ENCODE measurements around the gene TRAPPC2L. TPM values are rescaled to one million over a fixed set of nuclear protein-coding genes. Genes with fewer than 3 reads are reported as not detected.

TRAPPC2L gene
- total and polyA plus RNA-seq, 2 experiments from 2014 or later = 59.3 to 167 TPM

DNA sequence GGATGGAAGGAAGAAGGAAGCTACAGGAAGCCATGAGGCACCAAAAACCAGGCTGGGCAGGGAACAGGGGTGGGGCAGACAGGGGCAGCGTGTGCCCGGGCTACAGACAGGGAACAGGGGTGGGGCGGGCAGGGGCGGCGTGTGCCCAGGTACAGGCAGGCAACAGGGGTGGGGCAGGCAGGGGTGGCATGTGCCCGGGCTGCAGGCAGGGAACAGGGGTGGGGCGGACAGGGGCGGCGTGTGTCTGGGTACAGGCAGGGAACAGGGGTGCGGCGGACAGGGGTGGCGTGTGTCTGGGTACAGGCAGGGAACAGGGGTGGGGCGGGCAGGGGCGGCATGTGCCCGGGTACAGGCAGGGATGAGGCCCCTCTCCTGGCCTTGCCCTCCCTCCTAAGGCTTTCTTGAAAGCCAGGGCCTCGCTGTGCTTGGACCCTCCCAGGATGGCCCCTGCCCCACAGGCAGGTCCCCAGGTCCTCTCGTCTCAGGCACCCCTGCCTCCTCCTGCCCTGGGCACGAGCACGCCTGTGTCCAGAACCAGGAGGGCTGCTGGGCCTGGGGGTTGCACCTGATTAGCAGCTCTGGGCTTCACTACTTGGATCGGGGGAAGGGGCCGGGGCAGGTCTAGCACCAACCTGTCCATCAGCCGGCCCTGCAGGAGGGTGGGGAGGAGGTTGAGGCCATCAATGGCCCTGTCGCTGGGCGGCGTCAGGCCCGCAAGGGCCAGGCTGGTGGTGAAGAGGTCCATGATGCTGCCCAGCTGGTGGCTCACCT lies 30.7 kb upstream of the TRAPPC2L start (continued):
- TF ChIP-seq, protein P1, sequence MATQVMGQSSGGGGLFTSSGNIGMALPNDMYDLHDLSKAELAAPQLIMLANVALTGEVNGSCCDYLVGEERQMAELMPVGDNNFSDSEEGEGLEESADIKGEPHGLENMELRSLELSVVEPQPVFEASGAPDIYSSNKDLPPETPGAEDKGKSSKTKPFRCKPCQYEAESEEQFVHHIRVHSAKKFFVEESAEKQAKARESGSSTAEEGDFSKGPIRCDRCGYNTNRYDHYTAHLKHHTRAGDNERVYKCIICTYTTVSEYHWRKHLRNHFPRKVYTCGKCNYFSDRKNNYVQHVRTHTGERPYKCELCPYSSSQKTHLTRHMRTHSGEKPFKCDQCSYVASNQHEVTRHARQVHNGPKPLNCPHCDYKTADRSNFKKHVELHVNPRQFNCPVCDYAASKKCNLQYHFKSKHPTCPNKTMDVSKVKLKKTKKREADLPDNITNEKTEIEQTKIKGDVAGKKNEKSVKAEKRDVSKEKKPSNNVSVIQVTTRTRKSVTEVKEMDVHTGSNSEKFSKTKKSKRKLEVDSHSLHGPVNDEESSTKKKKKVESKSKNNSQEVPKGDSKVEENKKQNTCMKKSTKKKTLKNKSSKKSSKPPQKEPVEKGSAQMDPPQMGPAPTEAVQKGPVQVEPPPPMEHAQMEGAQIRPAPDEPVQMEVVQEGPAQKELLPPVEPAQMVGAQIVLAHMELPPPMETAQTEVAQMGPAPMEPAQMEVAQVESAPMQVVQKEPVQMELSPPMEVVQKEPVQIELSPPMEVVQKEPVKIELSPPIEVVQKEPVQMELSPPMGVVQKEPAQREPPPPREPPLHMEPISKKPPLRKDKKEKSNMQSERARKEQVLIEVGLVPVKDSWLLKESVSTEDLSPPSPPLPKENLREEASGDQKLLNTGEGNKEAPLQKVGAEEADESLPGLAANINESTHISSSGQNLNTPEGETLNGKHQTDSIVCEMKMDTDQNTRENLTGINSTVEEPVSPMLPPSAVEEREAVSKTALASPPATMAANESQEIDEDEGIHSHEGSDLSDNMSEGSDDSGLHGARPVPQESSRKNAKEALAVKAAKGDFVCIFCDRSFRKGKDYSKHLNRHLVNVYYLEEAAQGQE (IDR thresholded peaks at IDR 0.05; ENCODE audit: unreplicated experiment) = no peak

DNA sequence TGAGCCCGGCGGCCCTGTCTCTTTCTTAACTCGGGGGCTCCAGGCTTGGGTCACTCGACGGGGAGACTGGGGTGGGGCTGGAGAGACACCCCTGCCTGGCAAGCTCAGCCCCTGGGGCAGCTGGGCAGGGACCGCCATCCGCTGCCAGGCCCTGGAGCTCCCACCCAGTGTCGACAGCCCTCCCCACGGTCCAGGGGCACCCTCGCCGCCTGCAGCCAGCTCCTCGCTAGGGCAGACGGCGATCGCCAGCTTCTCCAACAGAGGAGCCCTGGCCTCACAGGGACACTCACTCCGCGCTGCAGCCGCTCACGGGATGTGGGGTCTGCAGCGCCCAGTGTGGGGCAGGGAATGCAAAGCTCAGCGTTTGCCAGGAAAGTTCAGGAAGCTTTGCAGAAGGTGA lies 29.2 kb upstream of the TRAPPC2L start:
- ATAC-seq = no peak
- TF ChIP-seq EZH2 (IDR thresholded peaks at IDR 0.05; ENCODE audit: low read depth, unreplicated experiment) = no peak
- no peak for TF ChIP-seq CREB1 (CRISPR knock-in tag; IDR thresholded peaks at IDR 0.05; ENCODE audit: low read depth)
- TF ChIP-seq, protein P2, sequence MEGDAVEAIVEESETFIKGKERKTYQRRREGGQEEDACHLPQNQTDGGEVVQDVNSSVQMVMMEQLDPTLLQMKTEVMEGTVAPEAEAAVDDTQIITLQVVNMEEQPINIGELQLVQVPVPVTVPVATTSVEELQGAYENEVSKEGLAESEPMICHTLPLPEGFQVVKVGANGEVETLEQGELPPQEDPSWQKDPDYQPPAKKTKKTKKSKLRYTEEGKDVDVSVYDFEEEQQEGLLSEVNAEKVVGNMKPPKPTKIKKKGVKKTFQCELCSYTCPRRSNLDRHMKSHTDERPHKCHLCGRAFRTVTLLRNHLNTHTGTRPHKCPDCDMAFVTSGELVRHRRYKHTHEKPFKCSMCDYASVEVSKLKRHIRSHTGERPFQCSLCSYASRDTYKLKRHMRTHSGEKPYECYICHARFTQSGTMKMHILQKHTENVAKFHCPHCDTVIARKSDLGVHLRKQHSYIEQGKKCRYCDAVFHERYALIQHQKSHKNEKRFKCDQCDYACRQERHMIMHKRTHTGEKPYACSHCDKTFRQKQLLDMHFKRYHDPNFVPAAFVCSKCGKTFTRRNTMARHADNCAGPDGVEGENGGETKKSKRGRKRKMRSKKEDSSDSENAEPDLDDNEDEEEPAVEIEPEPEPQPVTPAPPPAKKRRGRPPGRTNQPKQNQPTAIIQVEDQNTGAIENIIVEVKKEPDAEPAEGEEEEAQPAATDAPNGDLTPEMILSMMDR (conservative IDR thresholded peaks at IDR 0.05; ENCODE audit: low read depth in 2 of 2) = no peak
- TF ChIP-seq, protein P3, sequence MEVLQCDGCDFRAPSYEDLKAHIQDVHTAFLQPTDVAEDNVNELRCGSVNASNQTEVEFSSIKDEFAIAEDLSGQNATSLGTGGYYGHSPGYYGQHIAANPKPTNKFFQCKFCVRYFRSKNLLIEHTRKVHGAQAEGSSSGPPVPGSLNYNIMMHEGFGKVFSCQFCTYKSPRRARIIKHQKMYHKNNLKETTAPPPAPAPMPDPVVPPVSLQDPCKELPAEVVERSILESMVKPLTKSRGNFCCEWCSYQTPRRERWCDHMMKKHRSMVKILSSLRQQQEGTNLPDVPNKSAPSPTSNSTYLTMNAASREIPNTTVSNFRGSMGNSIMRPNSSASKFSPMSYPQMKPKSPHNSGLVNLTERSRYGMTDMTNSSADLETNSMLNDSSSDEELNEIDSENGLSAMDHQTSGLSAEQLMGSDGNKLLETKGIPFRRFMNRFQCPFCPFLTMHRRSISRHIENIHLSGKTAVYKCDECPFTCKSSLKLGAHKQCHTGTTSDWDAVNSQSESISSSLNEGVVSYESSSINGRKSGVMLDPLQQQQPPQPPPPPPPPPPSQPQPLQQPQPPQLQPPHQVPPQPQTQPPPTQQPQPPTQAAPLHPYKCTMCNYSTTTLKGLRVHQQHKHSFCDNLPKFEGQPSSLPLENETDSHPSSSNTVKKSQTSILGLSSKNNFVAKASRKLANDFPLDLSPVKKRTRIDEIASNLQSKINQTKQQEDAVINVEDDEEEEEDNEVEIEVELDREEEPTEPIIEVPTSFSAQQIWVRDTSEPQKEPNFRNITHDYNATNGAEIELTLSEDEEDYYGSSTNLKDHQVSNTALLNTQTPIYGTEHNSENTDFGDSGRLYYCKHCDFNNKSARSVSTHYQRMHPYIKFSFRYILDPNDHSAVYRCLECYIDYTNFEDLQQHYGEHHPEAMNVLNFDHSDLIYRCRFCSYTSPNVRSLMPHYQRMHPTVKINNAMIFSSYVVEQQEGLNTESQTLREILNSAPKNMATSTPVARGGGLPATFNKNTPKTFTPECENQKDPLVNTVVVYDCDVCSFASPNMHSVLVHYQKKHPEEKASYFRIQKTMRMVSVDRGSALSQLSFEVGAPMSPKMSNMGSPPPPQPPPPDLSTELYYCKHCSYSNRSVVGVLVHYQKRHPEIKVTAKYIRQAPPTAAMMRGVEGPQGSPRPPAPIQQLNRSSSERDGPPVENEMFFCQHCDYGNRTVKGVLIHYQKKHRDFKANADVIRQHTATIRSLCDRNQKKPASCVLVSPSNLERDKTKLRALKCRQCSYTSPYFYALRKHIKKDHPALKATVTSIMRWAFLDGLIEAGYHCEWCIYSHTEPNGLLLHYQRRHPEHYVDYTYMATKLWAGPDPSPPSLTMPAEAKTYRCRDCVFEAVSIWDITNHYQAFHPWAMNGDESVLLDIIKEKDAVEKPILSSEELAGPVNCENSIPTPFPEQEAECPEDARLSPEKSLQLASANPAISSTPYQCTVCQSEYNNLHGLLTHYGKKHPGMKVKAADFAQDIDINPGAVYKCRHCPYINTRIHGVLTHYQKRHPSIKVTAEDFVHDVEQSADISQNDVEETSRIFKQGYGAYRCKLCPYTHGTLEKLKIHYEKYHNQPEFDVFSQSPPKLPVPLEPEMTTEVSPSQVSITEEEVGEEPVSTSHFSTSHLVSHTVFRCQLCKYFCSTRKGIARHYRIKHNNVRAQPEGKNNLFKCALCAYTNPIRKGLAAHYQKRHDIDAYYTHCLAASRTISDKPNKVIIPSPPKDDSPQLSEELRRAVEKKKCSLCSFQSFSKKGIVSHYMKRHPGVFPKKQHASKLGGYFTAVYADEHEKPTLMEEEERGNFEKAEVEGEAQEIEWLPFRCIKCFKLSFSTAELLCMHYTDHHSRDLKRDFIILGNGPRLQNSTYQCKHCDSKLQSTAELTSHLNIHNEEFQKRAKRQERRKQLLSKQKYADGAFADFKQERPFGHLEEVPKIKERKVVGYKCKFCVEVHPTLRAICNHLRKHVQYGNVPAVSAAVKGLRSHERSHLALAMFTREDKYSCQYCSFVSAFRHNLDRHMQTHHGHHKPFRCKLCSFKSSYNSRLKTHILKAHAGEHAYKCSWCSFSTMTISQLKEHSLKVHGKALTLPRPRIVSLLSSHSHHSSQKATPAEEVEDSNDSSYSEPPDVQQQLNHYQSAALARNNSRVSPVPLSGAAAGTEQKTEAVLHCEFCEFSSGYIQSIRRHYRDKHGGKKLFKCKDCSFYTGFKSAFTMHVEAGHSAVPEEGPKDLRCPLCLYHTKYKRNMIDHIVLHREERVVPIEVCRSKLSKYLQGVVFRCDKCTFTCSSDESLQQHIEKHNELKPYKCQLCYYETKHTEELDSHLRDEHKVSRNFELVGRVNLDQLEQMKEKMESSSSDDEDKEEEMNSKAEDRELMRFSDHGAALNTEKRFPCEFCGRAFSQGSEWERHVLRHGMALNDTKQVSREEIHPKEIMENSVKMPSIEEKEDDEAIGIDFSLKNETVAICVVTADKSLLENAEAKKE (CRISPR knock-in tag; IDR thresholded peaks at IDR 0.05) = no peak
- TF ChIP-seq, protein P1 (IDR thresholded peaks at IDR 0.05; ENCODE audit: unreplicated experiment) = no peak
- TF ChIP-seq STAT1 (IDR thresholded peaks at IDR 0.05; ENCODE audit: unreplicated experiment) = no peak
- no peak for TF ChIP-seq NANOG (IDR thresholded peaks at IDR 0.05; ENCODE audit: borderline replicate concordance)
- H3K4me1 ChIP-seq (ENCODE audit: insufficient read depth) = no peaks in the 10 kb centered on the region
- H3K4me3 ChIP-seq = no peak overlapping the region
- H3K79me2 ChIP-seq (replicated peaks; ENCODE audit: insufficient read depth) = no peaks in the 10 kb centered on the region
- Mint-ChIP-seq H3K36me3 (ENCODE audit: low read depth) (peaks cover 3% of the 10 kb centered on the region; the same call in 2 of the 3 replicates), H3K4me3 (no peak overlapping the region), H3K4me1 (no peaks in the 10 kb centered on the region; the same call in 2 of the 3 replicates), H3K9me3 (no peaks in the 10 kb centered on the region; the same call in 2 of the 3 replicates), H3K27ac (no peak overlapping the region), H3K27me3 (ENCODE audit: insufficient read depth, low read depth, poor library complexity) (peaks cover 5% of the 10 kb centered on the region)
- no peaks in the 10 kb centered on the region for H3K36me3 ChIP-seq (ENCODE audit: insufficient read depth)
- no peak overlapping the region for H3K4me2 ChIP-seq
- no peaks in the 10 kb centered on the region for H3K9me2 ChIP-seq (ENCODE audit: insufficient read depth)
- no peaks in the 10 kb centered on the region for H3F3A ChIP-seq (replicated peaks; ENCODE audit: low read depth)
- DNase-seq (ENCODE audit: low spot score) = no peak
- no peak overlapping the region for H3K27ac ChIP-seq (ENCODE audit: low read depth)
- no peaks in the 10 kb centered on the region for H4K20me1 ChIP-seq (replicated peaks; ENCODE audit: insufficient read depth)
- no peaks in the 10 kb centered on the region for H3K27me3 ChIP-seq (ENCODE audit: insufficient read depth)
- no peak overlapping the region for H2AFZ ChIP-seq
